Sigmoid colon (tissue), 4 donors: ENCODE results near the gene FGF11.

Source experiments
- EP300 ChIP-seq, 4 donors: sonication (generic); formaldehyde crosslinking; IDR thresholded peaks; one replicate each; pipeline ENCODE4 v1.6.1; 2017; ENCODE audit warnings: antibody characterized with exemption in 4 of 4
- POLR2A ChIP-seq, 2 donors: fragments of 450-650 bp; IDR thresholded peaks; one replicate each; pipeline ENCODE4 v1.6.1; 2016; ENCODE audit warnings: antibody characterized with exemption in 2 of 2, mild to moderate bottlenecking in 2 of 2, moderate library complexity in 2 of 2
- TF ChIP-seq, protein P1 (sequence below), 4 experiments: fragments of 450-650 bp in 3 of 4; fragments of 200-600 bp in 1 of 4; IDR thresholded peaks; one replicate each; pipeline ENCODE4 v1.5.1; 2016 to 2019; ENCODE audit warnings: antibody characterized with exemption in 4 of 4, mild to moderate bottlenecking in 3 of 4, moderate library complexity in 2 of 4

DNA sequence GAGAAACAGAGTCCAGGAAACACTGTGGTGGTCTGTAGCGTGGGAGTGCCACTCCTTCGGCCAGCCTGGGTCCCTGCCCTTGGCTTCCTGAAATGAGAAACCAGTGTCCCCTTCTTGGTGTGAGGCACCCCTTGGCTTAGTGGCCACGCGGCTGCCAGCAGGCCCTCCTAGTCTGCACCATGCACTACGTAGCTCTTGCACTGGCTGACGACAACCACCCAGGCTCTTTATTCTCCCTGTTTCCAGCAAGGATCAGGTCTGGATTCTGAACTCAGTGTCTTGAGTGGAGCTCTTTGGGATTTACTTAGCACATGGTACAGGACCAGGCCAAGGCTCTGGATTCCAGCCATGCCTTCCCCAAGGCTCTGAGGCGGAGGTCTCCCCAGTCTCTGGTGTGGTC lies 11.8 kb upstream of the FGF11 start:
- TF ChIP-seq, protein P1, sequence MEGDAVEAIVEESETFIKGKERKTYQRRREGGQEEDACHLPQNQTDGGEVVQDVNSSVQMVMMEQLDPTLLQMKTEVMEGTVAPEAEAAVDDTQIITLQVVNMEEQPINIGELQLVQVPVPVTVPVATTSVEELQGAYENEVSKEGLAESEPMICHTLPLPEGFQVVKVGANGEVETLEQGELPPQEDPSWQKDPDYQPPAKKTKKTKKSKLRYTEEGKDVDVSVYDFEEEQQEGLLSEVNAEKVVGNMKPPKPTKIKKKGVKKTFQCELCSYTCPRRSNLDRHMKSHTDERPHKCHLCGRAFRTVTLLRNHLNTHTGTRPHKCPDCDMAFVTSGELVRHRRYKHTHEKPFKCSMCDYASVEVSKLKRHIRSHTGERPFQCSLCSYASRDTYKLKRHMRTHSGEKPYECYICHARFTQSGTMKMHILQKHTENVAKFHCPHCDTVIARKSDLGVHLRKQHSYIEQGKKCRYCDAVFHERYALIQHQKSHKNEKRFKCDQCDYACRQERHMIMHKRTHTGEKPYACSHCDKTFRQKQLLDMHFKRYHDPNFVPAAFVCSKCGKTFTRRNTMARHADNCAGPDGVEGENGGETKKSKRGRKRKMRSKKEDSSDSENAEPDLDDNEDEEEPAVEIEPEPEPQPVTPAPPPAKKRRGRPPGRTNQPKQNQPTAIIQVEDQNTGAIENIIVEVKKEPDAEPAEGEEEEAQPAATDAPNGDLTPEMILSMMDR (IDR thresholded peaks at IDR 0.05): no peak
- no peak for TF ChIP-seq POLR2A (IDR thresholded peaks at IDR 0.05)
- no peak for TF ChIP-seq EP300 (IDR thresholded peaks at IDR 0.05)
